OCI-LY1 (cell line): Measurements from ENCODE around the gene GLT6D1.

Experiments used
- H2AFZ ChIP-seq: fragments of 200-600 bp; sonication (generic), shearing (Covaris generic); 2 replicates; pipeline ENCODE4 v1.6.0; 2014; ENCODE audit warnings: antibody characterized with exemption, mild to moderate bottlenecking, low read length
- H3F3A ChIP-seq: fragments of 200-600 bp; sonication (generic), shearing (Covaris generic); 2 replicates; pipeline ENCODE4 v1.6.0; 2014; ENCODE audit warnings: mild to moderate bottlenecking, antibody characterized with exemption, low read length, moderate library complexity; ENCODE audit not compliant: insufficient read depth
- H3K27ac ChIP-seq: fragments of 200-600 bp; sonication (generic); 2 replicates; pipeline ENCODE4 v1.5.1; 2014; ENCODE audit warnings: low read length, mixed run types, mild to moderate bottlenecking, low read depth; ENCODE audit not compliant: poor library complexity, severe bottlenecking
- H3K27me3 ChIP-seq: fragments of 200-600 bp; sonication (generic); 2 replicates; pipeline ENCODE4 v1.6.0; 2014; ENCODE audit warnings: antibody characterized with exemption, mild to moderate bottlenecking, low read length, moderate library complexity; ENCODE audit not compliant: insufficient read depth
- H3K36me3 ChIP-seq: fragments of 200-600 bp; sonication (generic); 2 replicates; pipeline ENCODE4 v1.6.1; 2014; ENCODE audit warnings: mild to moderate bottlenecking, antibody characterized with exemption, low read length, moderate library complexity, mixed read lengths; ENCODE audit not compliant: insufficient read depth
- H3K4me1 ChIP-seq: fragments of 200-600 bp; sonication (generic); 2 replicates; pipeline ENCODE4 v1.5.1; 2014; ENCODE audit warnings: mild to moderate bottlenecking, low read length, moderate library complexity; ENCODE audit not compliant: insufficient read depth, severe bottlenecking
- H3K4me2 ChIP-seq: fragments of 200-600 bp; sonication (generic), shearing (Covaris generic); 2 replicates; pipeline ENCODE4 v1.6.1; 2014; ENCODE audit warnings: low read length
- H3K4me3 ChIP-seq: fragments of 200-600 bp; sonication (generic); 2 replicates; pipeline ENCODE4 v1.5.1; 2014; ENCODE audit warnings: low read length, low read depth, mild to moderate bottlenecking, mixed read lengths; ENCODE audit not compliant: poor library complexity, severe bottlenecking
- H3K79me2 ChIP-seq: fragments of 200-600 bp; shearing (Covaris generic); 2 replicates; pipeline ENCODE4 v1.6.1; 2016; ENCODE audit warnings: mixed run types, low read length, mixed read lengths; ENCODE audit not compliant: insufficient read depth
- H3K9ac ChIP-seq: fragments of 200-600 bp; sonication (generic), shearing (Covaris generic); 2 replicates; pipeline ENCODE4 v1.6.1; 2014; ENCODE audit warnings: mild to moderate bottlenecking, low read length, mixed read lengths
- H3K9me2 ChIP-seq: fragments of 200-600 bp; sonication (generic), shearing (Covaris generic); 2 replicates; pipeline ENCODE4 v1.6.1; 2014; ENCODE audit warnings: low read depth, mild to moderate bottlenecking, low read length, mixed read lengths
- H3K9me3 ChIP-seq: fragments of 200-600 bp; shearing (Covaris generic); 2 replicates; pipeline ENCODE4 v1.6.1; 2014; ENCODE audit warnings: low read length, mixed read lengths
- H4K20me1 ChIP-seq: fragments of 200-600 bp; sonication (generic), shearing (Covaris generic); 2 replicates; pipeline ENCODE4 v1.6.0; 2016; ENCODE audit warnings: mild to moderate bottlenecking, low read length; ENCODE audit not compliant: insufficient read depth
- EZH2 ChIP-seq: fragments of 200-600 bp; sonication (generic), shearing (Covaris generic); IDR thresholded peaks from 2 replicates; pipeline ENCODE4 v1.8.0; 2017; ENCODE audit warnings: borderline replicate concordance, mixed run types, mild to moderate bottlenecking, antibody characterized with exemption, low read length, moderate library complexity, mixed read lengths
- TF ChIP-seq, protein P1 (sequence below): fragments of 200-600 bp; sonication (generic), shearing (Covaris generic); IDR thresholded peaks from 2 replicates; pipeline ENCODE4 v1.5.1; 2017; ENCODE audit warnings: mild to moderate bottlenecking, antibody characterized with exemption, low read length, moderate library complexity, mixed read lengths

GLT6D1 gene

DNA sequence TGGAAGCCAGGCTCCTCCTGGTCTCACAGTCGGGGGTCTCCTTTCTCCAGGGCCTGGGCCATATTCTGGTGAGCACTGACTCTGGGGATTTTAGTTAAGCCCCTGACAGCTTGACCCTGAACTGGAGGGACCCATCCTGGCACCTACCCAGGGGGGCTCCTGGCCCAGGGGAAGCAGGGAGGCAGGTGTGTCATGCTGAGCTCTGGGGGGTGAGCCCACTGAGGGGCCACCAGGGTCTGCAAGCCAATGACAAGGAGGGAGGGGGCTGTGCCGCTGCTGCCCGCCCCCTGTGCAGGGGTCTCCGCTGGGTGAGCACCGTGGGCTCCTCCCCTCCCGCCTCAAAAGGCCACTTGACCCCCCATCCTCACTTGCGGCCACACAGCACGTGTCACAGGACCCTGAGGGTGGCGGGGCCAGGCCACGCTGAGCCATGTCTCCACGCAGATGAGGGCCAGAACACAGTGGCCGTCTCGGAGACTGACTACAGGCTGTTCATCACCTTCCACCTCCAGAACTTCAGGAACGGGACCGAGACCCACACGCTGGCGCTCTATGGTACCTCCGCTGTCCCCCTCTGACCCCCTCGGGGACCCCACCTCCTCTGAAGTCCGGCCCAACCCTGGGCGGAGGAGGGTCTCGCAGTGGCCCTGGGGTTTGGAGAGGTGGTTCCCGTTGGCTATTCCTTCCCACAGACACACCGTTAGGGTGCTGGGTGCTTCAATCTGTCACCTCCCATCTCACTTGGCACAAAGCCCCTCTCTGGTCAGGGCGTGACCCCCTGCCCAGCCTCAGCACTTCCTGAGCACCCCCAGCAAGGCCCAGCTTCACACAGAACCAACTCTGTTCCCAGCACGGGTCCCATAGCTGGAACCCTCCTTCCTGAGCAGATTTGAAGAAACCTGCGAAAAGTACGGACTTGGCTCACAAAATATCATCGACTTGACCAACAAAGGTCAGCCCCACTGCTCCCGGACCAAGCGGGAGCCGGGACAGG is 25.8 kb upstream of the GLT6D1 start:
- Histone ChIP-seq H3K79me2 (no peaks in the 10 kb centered on the region), H3K4me1 (no peaks in the 10 kb centered on the region), H3K9me3 (no peaks in the 10 kb centered on the region), H3K9ac (no peak overlapping the region), H3K27ac (no peak overlapping the region), H3K9me2 (no peaks in the 10 kb centered on the region), H2AFZ (no peak overlapping the region), H3K27me3 (no peaks in the 10 kb centered on the region; the same call in 1 of the 2 replicates), H3K4me2 (no peak overlapping the region), H3K36me3 (no peaks in the 10 kb centered on the region), H4K20me1 (no peaks in the 10 kb centered on the region), H3F3A (no peaks in the 10 kb centered on the region), H3K4me3 (no peak overlapping the region)
- no peak for TF ChIP-seq EZH2
- TF ChIP-seq, protein P1, sequence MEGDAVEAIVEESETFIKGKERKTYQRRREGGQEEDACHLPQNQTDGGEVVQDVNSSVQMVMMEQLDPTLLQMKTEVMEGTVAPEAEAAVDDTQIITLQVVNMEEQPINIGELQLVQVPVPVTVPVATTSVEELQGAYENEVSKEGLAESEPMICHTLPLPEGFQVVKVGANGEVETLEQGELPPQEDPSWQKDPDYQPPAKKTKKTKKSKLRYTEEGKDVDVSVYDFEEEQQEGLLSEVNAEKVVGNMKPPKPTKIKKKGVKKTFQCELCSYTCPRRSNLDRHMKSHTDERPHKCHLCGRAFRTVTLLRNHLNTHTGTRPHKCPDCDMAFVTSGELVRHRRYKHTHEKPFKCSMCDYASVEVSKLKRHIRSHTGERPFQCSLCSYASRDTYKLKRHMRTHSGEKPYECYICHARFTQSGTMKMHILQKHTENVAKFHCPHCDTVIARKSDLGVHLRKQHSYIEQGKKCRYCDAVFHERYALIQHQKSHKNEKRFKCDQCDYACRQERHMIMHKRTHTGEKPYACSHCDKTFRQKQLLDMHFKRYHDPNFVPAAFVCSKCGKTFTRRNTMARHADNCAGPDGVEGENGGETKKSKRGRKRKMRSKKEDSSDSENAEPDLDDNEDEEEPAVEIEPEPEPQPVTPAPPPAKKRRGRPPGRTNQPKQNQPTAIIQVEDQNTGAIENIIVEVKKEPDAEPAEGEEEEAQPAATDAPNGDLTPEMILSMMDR, result no peak

- Histone ChIP-seq H3K27me3 (peaks cover 2% of the 10 kb centered on the region; the same call in 1 of the 2 replicates), H3K4me3 (no peak overlapping the region), H2AFZ (no peak overlapping the region), H4K20me1 (no peaks in the 10 kb centered on the region), H3K9me3 (no peaks in the 10 kb centered on the region), H3F3A (no peaks in the 10 kb centered on the region), H3K4me1 (no peaks in the 10 kb centered on the region), H3K36me3 (no peaks in the 10 kb centered on the region), H3K27ac (no peak overlapping the region), H3K4me2 (no peak overlapping the region), H3K79me2 (no peaks in the 10 kb centered on the region), H3K9ac (no peak overlapping the region), H3K9me2 (no peaks in the 10 kb centered on the region)
- TF ChIP-seq, protein P1, result no peak
- TF ChIP-seq EZH2, result no peak
These were observed 24.9 kb upstream of the GLT6D1 start for GRCh38 chr9:135664266-135664665.

GRCh38 chr9:135663857-135664256 is 24.5 kb upstream of the GLT6D1 start:
- TF ChIP-seq EZH2, result no peak
- TF ChIP-seq, protein P1, result no peak
- Histone ChIP-seq H3K4me2 (no peak overlapping the region), H3K27me3 (peaks cover 2% of the 10 kb centered on the region; the same call in 1 of the 2 replicates), H3K4me1 (no peaks in the 10 kb centered on the region), H3K9ac (no peak overlapping the region), H2AFZ (no peak overlapping the region), H3K9me2 (no peaks in the 10 kb centered on the region), H3K27ac (no peak overlapping the region), H3K9me3 (no peaks in the 10 kb centered on the region), H3F3A (no peaks in the 10 kb centered on the region), H4K20me1 (no peaks in the 10 kb centered on the region), H3K36me3 (no peaks in the 10 kb centered on the region), H3K4me3 (no peak overlapping the region), H3K79me2 (no peaks in the 10 kb centered on the region)
